GM19099 (cell line): ENCODE data around the gene FLRT2.

Experiments
- POLR2A ChIP-seq: IDR thresholded peaks from 3 replicates; pipeline ENCODE4 v1.6.1; 2011; ENCODE audit warnings: low read depth; ENCODE audit not compliant: insufficient read length; ENCODE audit errors: extremely low read depth

FLRT2 gene

DNA sequence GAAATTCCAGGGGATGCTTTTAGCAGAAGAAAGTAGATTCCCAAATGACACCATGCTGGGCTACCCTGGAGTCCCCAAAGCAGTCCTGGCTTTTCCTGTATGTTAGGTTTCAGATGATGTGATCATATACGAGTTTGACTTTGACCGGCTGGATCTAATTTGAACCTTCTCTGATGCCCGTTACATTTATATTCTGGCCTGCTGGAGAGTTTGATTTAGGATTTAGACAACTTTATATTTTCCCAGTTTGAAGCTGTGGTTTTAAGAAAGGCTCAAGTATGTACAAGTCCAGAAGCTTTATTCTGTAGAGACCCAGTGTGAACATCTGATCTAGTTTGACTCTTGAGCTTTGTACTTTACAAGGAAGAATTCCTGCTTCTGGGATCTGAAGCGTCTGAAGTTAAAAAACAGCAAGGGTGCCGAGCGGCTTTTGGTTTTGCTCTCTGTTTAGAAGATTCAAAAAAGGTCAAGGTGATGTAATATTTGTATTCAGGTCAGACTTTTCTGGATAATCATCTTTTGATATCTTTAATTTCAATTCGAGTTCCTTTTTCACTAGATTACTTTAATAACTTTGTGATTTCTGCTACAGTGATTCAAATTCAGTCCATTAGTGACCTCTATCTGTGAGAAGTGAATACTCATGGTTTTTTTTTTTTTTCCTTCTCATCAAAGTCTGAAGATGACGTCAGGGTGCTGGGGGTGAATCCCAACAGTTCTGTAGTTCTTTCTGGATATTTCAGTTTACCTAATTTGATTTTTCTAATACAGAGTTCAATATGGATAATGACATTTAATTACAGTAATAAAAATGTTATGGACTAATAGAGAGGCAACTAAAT, 6.3 kb downstream of the FLRT2 start:
- no peak for TF ChIP-seq POLR2A

GRCh38 chr14:85536833-85537190, 6.9 kb downstream of the FLRT2 start:
- TF ChIP-seq POLR2A, result no peak

- no peak for TF ChIP-seq POLR2A
Measured at GRCh38 chr14:85537526-85537925, 7.6 kb downstream of the FLRT2 start.

DNA sequence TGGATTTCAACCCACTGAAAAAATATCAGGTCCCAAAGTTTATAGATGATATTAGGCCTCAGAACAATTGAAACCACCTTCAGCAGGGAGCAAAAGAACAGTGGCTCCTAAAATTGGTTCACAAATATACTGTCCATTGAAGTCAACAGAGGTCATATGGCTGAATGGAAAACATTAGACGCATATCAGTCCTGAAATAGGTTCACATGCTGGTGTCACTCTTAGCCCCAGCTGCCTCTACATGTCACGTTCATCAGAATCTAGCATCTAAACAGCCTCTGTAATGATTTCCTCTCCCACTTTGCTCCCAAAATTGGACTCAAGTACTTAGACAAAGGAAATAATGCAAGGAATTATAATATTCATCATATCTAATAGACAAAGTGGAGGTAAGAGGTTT, 8.7 kb downstream of the FLRT2 start:
- no peak for TF ChIP-seq POLR2A

DNA sequence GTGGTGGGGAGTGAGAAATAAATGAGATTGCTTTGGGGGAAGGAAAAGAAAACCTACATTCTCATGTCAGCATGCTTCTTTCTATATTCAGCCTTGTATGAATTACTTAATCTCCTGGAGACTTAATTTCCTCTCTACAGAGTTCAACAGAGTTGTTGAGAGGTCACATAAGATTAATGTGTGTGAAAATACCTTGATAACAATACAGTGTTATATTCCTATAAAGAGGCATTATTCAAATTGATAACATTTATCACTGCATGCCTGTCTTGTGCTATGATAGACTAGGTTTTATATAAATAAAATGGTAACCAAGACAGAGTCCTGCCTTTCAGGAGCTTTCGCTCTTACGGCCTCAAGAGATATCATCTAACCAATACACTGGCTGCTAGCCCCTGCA, 9.6 kb downstream of the FLRT2 start:
- no peak for TF ChIP-seq POLR2A

DNA sequence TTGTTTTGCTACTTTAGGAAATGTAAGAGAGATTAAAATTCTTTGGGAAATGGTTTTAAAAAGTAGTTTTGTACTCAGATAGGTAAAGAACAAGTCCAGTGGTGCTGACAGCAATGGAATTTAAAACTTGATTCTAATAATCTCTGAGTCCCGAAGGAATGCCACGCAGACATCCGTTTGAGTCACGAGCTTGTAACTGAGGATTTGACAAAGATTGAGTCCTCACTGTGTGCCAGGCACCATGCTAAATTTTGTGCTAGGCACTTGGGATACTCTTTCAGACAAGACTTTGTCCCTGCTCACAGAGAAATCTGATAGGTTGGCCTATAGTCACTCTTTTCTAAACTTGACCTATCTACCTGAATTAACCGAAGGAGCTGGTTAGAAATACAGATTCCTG, 12.7 kb downstream of the FLRT2 start:
- TF ChIP-seq POLR2A, result no peak

- TF ChIP-seq POLR2A, result no peak
Measured at GRCh38 chr14:85545738-85546137, 15.8 kb downstream of the FLRT2 start.

DNA sequence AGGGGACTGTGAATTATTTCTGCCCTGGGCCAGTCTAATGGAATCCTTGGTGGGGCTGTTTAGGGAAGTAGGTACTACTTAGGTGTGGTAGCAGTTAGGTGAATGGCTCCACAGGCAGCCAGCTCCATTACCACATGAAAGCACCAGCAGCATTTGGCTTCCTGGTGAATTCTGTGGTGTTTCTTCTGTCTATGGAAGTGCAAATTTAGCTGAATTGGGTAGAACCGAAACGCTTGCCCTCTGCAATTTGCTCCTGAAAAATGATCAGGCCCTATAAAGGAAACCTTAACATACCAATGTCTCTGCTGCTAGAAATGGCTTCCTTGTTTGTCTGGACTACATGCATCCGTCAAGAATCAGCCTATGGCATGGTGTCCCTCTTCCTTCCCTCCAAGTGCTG, 16.4 kb downstream of the FLRT2 start:
- no peak for TF ChIP-seq POLR2A

DNA sequence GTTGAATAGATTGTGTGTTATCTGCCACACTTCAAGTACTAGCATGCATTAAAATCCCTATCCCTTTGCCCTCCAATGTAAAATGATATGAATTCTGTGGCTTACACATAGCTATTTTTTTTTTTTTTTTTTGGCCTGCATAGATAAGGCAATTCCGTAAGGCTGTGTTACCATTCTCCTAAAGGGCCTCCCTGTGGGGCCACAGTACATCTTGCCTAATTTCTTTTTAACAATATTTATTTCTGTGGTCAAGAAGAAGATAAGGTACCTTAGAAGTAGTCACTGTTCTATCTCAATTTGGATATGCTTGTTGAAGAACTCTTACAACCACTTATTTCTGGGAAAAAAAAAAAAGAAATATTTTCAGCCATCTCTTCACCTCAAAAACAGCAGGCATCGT, 19.8 kb downstream of the FLRT2 start:
- no peak for TF ChIP-seq POLR2A

- no peak for TF ChIP-seq POLR2A
Measured at GRCh38 chr14:85554106-85554505, 24.2 kb downstream of the FLRT2 start.

DNA sequence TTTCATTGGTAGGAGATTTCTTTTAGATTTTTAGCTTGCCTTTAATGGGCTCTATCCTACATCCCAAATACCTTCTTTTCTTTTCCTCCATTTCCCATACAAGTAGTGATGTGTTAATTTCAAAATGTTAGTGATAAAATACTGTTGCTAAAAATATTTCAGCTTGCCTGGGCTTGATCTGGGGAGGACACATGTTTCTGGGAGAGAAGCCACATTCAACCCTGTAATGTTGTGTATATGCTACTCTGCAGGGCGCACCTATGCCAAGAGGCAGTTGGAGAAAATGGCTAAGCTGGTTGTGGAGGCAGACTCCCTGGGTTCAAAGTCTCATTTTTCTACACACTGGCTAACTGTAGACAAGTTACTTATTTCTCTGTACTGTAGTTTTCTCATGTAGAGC, 26.3 kb downstream of the FLRT2 start:
- no peak for TF ChIP-seq POLR2A

DNA sequence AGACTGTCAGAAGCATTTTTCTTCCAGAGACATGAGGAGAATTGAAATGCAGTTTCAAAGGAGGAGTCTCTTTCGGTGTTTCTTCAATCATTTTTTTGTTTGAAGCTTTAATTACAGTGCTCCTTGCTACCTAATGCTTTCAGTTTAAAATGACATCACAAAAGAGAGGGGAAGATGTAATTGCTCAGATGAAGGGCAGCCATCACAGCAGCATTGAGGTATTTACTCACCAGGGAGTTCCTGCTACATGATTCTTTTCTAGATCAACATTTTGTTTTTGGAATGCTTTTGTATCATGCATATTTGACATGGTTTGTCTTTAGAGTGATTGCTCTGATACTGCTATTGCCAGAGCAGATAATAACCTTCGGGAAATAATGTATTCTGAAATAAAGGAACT, 28.6 kb downstream of the FLRT2 start:
- TF ChIP-seq POLR2A, result no peak

DNA sequence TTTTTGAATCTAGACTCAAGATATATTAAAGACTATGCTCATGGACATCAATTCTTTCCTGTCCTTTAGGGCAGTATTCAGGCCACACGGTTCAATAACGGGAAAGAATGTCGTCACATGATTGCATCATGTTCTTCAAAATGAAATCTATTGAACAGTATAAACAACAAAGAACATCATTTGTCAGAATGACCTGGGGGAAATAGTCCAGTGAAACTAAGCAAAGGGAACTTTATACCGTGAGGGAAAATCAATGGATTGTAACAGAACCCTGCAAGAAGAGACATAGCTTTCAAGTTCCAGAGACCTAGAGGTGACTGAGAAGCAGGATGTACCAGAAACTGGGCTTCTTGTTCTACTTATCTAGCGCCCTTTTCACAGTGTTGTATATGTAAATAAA, 32.7 kb downstream of the FLRT2 start:
- TF ChIP-seq POLR2A, result no peak

DNA sequence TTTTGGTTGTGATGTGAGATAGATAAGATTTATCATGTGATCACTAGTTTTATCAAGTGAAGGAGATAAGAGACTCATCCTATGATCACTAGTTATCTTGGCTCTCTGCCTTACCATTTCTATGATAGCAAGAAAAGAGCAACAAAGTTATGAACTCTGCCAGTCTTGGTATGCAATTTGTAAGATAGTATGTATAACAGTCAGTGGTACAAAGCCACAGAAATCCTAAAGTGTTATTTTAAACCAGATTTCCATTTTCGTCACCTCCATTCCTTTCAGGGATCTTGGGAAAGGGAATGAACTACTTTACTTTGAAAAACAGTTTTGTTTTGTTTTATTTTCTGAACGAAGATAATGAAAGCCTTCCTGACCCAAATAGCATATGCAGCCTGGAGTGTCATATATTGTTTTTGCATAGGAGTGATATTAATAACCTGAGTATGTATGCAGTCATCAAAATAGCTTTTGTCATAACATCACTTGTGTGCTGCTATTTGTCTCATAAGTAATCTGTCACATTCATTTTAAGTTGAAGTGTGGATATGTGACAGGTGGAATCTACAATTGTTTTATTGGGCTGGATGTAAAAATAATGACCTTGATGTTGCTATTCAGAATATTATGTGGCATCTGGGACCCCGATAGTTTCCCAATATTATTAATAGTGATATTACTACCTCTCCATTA, 35.0 kb downstream of the FLRT2 start:
- TF ChIP-seq POLR2A, result no peak

DNA sequence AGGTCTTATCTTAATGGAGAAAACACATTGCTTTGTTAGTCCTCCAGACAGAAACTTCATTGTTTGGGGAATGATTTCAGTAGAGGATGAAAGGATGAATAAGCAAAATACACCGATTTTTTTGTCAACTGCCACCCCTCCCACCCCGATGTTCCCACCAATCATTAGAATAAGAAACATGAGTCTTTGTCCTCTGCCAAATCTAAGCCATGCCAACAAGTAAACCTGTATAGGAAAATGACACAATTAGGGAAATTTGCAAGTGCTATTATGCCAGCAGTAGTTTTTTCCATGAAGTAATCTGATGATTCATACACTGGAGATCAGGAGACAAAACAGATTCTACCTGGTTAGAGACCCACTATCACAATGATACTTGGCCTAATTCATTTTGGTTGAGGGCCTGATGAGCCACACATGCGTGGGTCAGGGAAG, 35.9 kb downstream of the FLRT2 start:
- TF ChIP-seq POLR2A, result no peak

DNA sequence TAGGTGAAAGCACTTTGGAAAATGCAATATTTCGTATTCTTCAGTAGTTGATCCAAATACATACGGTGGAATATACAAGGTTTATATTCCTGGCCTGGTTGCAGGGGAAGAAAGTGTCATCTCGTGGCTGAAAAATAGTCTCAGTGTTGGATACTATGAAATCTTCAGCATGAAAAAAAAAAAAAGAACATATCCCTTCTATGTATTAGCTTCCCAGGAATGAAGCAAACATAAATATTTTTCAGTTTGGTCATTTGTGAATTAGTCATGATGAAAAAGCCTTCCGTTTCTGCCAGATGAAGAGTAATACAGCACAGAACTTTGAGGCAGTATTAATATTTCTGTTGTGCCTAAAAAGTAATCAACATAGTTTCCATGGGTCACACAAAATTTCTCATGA, 36.7 kb downstream of the FLRT2 start:
- no peak for TF ChIP-seq POLR2A

- no peak for TF ChIP-seq POLR2A
Measured at GRCh38 chr14:85572011-85572410, 42.1 kb downstream of the FLRT2 start.

DNA sequence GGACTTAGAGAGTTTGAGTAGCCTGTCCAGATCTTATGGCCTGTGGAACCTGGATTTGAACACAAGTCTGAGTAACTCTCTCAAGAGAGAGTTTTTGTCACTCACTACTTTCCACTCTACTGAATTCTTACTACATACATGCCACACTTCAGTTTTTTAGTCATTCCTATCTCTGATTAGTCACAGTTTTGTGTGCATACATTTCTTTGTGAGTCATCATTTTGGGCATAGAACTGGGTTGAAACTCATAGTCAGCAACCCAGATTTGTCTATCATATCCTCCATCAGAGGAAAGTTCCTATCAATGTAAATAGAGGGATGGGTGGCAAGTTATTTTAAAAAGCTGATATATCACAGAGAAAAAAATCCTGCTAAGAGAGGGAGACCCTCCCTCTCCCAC, 42.9 kb downstream of the FLRT2 start:
- no peak for TF ChIP-seq POLR2A
